ENCODE measurements around the gene ABCA13.

ABCA13 gene

DNA sequence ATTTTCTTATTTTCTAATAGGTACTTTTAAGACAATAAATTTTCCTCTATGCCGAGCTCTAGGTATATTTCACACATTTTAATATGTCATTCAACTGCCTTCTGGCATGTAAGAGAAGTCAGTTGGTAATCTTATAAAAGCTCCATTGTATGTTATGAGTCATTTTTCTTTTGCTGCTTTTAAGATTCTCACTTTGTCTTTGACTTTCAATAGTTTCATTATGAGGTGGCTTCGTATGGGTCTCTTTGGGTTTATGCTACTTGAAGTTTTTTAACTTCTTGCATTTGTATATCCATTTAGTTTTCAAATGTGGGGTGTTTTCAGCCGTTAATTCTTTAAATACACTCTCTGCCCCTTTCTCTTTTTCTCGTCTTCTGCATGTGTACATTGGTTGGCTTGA is 80.5 kb downstream of the ABCA13 start (continued):
- TF ChIP-seq ZNF513 (tag by site-specific recombination; IDR thresholded peaks at IDR 0.05) (no peak), PRDM1 (tag by site-specific recombination; IDR thresholded peaks at IDR 0.05) (no peak), ZNF521 (tag by site-specific recombination; IDR thresholded peaks at IDR 0.05) (no peak), HIC1 (tag by site-specific recombination; IDR thresholded peaks at IDR 0.05) (no peak)
- TF ChIP-seq, protein P1, sequence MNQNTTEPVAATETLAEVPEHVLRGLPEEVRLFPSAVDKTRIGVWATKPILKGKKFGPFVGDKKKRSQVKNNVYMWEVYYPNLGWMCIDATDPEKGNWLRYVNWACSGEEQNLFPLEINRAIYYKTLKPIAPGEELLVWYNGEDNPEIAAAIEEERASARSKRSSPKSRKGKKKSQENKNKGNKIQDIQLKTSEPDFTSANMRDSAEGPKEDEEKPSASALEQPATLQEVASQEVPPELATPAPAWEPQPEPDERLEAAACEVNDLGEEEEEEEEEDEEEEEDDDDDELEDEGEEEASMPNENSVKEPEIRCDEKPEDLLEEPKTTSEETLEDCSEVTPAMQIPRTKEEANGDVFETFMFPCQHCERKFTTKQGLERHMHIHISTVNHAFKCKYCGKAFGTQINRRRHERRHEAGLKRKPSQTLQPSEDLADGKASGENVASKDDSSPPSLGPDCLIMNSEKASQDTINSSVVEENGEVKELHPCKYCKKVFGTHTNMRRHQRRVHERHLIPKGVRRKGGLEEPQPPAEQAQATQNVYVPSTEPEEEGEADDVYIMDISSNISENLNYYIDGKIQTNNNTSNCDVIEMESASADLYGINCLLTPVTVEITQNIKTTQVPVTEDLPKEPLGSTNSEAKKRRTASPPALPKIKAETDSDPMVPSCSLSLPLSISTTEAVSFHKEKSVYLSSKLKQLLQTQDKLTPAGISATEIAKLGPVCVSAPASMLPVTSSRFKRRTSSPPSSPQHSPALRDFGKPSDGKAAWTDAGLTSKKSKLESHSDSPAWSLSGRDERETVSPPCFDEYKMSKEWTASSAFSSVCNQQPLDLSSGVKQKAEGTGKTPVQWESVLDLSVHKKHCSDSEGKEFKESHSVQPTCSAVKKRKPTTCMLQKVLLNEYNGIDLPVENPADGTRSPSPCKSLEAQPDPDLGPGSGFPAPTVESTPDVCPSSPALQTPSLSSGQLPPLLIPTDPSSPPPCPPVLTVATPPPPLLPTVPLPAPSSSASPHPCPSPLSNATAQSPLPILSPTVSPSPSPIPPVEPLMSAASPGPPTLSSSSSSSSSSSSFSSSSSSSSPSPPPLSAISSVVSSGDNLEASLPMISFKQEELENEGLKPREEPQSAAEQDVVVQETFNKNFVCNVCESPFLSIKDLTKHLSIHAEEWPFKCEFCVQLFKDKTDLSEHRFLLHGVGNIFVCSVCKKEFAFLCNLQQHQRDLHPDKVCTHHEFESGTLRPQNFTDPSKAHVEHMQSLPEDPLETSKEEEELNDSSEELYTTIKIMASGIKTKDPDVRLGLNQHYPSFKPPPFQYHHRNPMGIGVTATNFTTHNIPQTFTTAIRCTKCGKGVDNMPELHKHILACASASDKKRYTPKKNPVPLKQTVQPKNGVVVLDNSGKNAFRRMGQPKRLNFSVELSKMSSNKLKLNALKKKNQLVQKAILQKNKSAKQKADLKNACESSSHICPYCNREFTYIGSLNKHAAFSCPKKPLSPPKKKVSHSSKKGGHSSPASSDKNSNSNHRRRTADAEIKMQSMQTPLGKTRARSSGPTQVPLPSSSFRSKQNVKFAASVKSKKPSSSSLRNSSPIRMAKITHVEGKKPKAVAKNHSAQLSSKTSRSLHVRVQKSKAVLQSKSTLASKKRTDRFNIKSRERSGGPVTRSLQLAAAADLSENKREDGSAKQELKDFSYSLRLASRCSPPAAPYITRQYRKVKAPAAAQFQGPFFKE (tag by site-specific recombination; IDR thresholded peaks at IDR 0.05; ENCODE audit: borderline replicate concordance), result no peak

GRCh38 chr7:48252995-48253394 is 81.7 kb downstream of the ABCA13 start:
- H3K36me3 ChIP-seq (ENCODE audit: control insufficient read depth in 2 of 2, insufficient read depth in 1 of 2, low read length in 2 of 2), result no peaks in the 10 kb centered on the region
- POLR2A ChIA-PET, result no interaction called here
- CTCF ChIA-PET, result no interaction called here

GRCh38 chr7:48255046-48255445 is 83.8 kb downstream of the ABCA13 start:
- ChIA-PET POLR2A (no interaction called here), CTCF (interaction anchor here (0.6 to 1.0 kb wide), 2 partner anchors 9 to 356 kb away, joined by 3 to 4 read pairs; no protein-coding TSS in a partner anchor)
- no peak overlapping the region for H3K27ac ChIP-seq (ENCODE audit: extremely low read depth, low read depth, low read length)
- TF ChIP-seq ZBTB17 (tag by site-specific recombination; IDR thresholded peaks at IDR 0.05) (no peak), ZNF529 (tag by site-specific recombination; IDR thresholded peaks at IDR 0.05; ENCODE audit: insufficient replicate concordance) (no peak), PRDM10 (tag by site-specific recombination; IDR thresholded peaks at IDR 0.05) (no peak), ZNF394 (tag by site-specific recombination; IDR thresholded peaks at IDR 0.05; ENCODE audit: borderline replicate concordance) (no peak), ZNF692 (tag by site-specific recombination; IDR thresholded peaks at IDR 0.05) (no peak), ZNF701 (tag by site-specific recombination; IDR thresholded peaks at IDR 0.05) (no peak)
- no peaks in the 10 kb centered on the region for H3K4me1 ChIP-seq (ENCODE audit: control insufficient read depth, insufficient read depth, low read length)
- no peaks in the 10 kb centered on the region for H3K9me3 ChIP-seq (ENCODE audit: control insufficient read depth, insufficient read depth, low read depth, low read length)
- no peaks in the 10 kb centered on the region for H3K36me3 ChIP-seq (ENCODE audit: control insufficient read depth in 2 of 2, insufficient read depth in 1 of 2, low read length in 2 of 2)
- H3K4me3 ChIP-seq (ENCODE audit: low read depth, low read length), result no peak overlapping the region

More at GRCh38 chr7:48252995-48253394, 81.7 kb downstream of the ABCA13 start:
- H3K4me3 ChIP-seq (ENCODE audit: low read depth, low read length), result no peak overlapping the region
- H3K27ac ChIP-seq (ENCODE audit: extremely low read depth, low read depth, low read length), result no peak overlapping the region
- no peaks in the 10 kb centered on the region for H3K9me3 ChIP-seq (ENCODE audit: control insufficient read depth, insufficient read depth, low read depth, low read length)
- TF ChIP-seq ZFP41 (tag by site-specific recombination; IDR thresholded peaks at IDR 0.05; ENCODE audit: borderline replicate concordance), result no peak
- H3K4me1 ChIP-seq (ENCODE audit: control insufficient read depth, insufficient read depth, low read length), result no peaks in the 10 kb centered on the region
